Measurements from ENCODE around the gene SYDE1.
"Not testable (repeated sequence)": the region's sequence is repeated elsewhere in the genome, so short reads cannot be mapped to it uniquely, and the experiment has no call there.

Gene SYDE1, protein sequence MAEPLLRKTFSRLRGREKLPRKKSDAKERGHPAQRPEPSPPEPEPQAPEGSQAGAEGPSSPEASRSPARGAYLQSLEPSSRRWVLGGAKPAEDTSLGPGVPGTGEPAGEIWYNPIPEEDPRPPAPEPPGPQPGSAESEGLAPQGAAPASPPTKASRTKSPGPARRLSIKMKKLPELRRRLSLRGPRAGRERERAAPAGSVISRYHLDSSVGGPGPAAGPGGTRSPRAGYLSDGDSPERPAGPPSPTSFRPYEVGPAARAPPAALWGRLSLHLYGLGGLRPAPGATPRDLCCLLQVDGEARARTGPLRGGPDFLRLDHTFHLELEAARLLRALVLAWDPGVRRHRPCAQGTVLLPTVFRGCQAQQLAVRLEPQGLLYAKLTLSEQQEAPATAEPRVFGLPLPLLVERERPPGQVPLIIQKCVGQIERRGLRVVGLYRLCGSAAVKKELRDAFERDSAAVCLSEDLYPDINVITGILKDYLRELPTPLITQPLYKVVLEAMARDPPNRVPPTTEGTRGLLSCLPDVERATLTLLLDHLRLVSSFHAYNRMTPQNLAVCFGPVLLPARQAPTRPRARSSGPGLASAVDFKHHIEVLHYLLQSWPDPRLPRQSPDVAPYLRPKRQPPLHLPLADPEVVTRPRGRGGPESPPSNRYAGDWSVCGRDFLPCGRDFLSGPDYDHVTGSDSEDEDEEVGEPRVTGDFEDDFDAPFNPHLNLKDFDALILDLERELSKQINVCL

GRCh38 chr19:15107061-15108010, at the start of gene SYDE1:
SYDE1 (plus strand) TSS chr19:15107401; CDS start chr19:15107434, 33 bp downstream.
- DNase-seq (ENCODE audit: low read depth in 2 of 2), result no peak

GRCh38 chr19:15062036-15062435, 45.2 kb upstream of the SYDE1 start:
- no peak for DNase-seq (ENCODE audit: low read depth in 2 of 2)

DNA sequence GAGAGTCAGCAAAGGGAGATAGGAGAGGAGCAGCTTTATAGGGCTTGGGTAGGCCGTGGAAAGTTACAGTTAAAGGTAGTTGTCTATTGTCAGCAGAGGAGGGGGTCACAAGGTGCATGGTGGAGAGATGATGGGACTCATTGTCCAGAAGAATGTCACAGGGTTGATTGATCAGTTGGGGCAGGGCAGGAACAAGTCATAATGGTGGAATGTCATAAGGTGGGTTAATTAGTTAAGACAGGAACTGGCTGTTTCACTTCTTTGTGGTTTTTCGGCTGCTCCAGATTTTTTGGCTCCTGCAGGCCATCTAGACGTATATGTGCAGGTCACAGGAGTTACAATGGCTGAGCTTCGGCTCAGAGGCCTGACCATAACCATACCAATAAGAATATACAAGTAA, 36.8 kb upstream of the SYDE1 start:
- not testable (repeated sequence) for DNase-seq (ENCODE audit: low read depth in 2 of 2)

GRCh38 chr19:15072930-15073647, 34.1 kb upstream of the SYDE1 start:
- DNase-seq (ENCODE audit: low read depth in 2 of 2), result no peak

DNA sequence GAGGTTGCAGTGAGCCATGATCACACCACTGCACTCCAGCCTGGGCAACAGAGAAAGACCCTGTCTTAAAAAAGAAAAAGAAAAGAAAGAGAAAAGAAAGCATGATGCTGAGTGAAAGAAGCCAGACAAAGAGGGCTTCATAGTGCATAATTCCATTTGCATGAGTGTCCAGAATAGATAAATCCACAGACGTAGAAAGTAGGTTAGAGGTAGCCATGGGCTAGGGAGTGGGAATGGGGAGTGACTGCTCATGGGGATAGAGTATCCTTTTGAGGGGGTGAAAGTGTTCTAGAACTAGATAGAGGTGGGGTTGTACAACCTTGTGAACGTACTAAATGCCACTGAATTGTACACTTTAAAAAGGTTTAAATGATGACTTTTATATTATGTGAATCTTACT, 32.8 kb upstream of the SYDE1 start:
- DNase-seq (ENCODE audit: low read depth in 2 of 2), result no peak

GRCh38 chr19:15075806-15076205, 31.4 kb upstream of the SYDE1 start:
- no peak for DNase-seq (ENCODE audit: low read depth in 2 of 2)

GRCh38 chr19:15080002-15080401, 27.2 kb upstream of the SYDE1 start:
- not testable (repeated sequence) for DNase-seq (ENCODE audit: low read depth in 2 of 2)

DNA sequence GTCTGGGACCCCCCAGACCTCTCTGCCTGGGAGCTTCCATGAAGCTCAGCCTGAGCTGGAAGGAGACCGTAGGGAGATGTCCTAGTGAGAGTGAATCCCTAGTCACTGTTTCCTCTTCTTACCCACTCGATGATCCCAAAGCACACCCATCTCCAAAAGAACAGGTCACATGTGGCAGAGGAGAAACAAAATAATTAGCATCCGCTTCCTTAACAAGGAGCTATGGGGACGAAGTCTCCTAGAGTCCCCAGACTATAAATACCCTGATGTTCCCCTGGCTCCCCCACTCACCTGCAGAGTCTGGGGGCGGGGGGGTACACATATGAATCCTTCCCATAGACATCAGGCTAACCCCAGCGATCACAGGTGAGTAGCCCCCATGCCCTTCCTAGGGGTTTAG, 25.3 kb upstream of the SYDE1 start, which contains the start of gene OR1I1:
Gene OR1I1 (plus strand): TSS at position 301 of the 400 bp plus-strand sequence. CDS start 4,855 bp downstream, outside the sequence.
- DNase-seq (ENCODE audit: low read depth in 2 of 2), result no peak

GRCh38 chr19:15087182-15087581, 20.0 kb upstream of the SYDE1 start:
- no peak for DNase-seq (ENCODE audit: low read depth in 2 of 2)

- no peak for DNase-seq (ENCODE audit: low read depth in 2 of 2)
Measured at GRCh38 chr19:15091918-15092753, 15.1 kb upstream of the SYDE1 start.

DNA sequence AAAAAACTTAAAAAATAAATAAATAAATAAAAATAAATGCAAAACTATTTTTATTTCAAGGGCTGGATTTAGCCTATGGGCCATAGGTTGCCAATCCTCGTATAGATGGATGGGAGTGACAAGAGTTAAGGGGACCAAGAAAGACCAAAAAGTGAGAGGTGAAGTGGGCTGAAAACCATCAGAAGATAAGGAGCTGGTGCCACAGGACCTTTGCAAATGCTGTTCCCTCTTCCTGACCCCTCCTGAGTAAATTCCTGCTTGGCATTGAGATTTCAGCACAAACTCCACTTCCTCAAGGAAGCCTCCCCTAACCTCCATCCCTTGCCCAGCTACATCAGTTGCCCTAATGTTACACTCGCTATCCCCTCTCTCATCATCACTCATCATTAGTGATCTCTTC, 14.2 kb upstream of the SYDE1 start:
- DNase-seq (ENCODE audit: low read depth in 2 of 2), result no peak

GRCh38 chr19:15096223-15096622, 11.0 kb upstream of the SYDE1 start:
- DNase-seq (ENCODE audit: low read depth in 2 of 2), result no peak

DNA sequence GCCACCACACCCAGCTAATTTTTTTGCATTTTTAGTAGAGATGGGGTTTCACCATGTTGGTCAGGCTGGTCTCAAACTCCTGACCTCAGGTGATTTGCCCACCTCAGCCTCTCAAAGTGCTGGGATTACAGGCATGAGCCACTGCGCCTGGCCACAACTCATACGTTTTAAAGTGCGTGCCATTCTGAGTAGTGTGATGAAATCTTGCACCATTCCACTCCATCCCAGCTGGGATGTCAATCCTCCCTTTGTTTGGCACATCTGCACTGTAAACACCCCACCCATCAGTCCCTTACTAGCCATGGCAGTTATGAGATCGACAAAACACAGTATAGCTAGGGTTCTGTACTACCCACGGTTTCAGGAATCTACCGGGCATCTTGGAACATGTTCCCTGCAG, 9.2 kb upstream of the SYDE1 start:
- DNase-seq (ENCODE audit: low read depth in 2 of 2), result not testable (repeated sequence)

DNA sequence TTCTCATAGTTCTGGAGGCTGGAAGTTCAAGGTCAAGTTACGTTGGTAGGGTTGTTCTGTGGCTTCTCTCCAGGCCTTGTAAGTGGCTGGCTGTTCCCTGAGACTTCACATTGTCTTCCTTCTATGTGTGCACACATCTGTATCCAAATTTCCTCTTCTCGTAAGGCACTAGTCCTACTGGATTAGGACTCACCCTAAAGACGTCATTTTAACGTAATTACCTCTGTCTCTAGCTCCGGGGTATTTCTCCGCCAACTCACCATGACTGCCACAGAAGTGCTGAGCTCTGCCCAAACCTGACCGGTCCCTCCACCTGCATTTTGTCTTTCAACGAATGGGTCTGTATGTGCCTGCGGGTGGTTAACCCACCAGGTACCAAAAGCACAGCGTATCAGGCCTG, 8.7 kb upstream of the SYDE1 start:
- no peak for DNase-seq (ENCODE audit: low read depth in 2 of 2)

DNA sequence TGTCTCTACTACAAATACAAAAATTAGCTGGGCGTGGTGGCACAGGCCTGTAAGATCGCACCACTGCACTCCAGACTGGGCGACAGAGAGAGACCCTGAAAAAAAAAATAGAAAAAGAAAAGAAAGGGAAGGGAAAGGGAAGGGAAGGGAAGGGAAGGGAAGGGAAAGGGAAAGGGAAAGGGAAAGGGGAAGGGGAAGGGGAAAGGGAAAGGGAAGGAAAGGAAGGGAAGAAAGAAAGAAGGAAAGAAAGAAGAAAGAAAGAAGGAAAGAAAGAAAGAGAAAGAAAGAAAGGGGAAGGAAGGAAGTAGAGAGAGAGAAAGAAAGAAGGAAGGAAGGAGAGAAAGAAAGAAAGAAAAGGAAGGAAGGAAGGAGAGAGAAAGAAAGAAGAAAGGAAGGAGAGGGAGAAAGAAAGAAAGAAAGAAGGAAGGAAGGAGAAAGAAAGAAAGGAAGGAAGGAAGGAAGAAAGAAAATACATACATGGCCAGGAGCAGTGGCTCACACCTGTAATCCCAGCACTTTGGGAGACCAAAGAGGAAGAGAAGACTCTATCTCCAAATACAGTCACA, 8.1 kb upstream of the SYDE1 start:
- no peak for DNase-seq (ENCODE audit: low read depth in 2 of 2)

GRCh38 chr19:15101479-15102082, 5.6 kb upstream of the SYDE1 start:
- DNase-seq (ENCODE audit: low read depth in 2 of 2), result no peak

DNA sequence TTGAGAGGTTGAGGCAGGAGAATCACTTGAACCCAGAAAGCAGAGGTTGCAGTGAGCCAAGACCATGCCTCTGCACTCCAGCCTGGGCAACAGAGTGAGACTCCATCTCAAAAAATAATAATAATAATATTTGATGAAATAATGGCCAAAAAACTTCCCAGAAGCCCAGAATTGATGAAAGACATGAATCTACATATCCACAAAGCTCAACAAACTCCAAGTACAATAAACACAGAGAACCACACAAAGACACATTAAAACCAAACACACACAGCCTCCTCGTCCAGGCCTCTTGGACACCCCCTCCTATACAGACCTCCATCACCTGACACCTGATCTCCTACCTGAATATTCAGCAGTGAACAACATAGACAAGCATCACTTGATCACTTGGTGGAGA, 3.2 kb upstream of the SYDE1 start:
- no peak for DNase-seq (ENCODE audit: low read depth in 2 of 2)

DNA sequence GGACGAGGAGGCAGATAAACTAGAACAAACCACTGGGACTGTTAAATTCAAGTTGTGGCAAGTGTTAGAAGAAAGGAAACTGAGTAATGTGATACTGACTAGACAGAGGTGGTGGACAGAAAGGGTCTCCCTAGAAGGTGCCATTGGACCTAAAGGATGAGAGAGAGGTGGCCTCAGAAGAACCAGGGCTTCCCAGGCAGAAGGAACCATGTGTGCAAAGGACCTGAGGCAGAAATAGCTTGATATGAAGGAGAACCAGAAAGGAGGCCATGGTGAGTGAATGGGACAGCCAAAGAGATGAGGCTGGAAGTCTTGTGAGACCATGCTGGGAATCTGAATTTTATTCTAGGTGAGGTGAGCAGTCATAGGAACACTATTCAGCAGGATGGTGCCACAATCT, 2.8 kb upstream of the SYDE1 start:
- no peak for DNase-seq (ENCODE audit: low read depth in 2 of 2)

- DNase-seq (ENCODE audit: low read depth in 2 of 2), result no peak
Measured at GRCh38 chr19:15105044-15105443, 2.2 kb upstream of the SYDE1 start.

All from stimulated activated CD8-positive, alpha-beta memory T cell treated with anti-CD3 and anti-CD28 coated beads, Interleukin-15, amount 100 ng/mL, for 4 hours (primary cell).